SKM-1 treated with dmso at 0.1 percent for 144 hours (cell line): ENCODE data around the gene FRZB.

Experiments
- DNase-seq: peaks from one replicate; lab custom pipeline; 2025; ENCODE audit not compliant: unreplicated experiment; lab: John Stamatoyannopoulos, UW

Gene FRZB

DNA sequence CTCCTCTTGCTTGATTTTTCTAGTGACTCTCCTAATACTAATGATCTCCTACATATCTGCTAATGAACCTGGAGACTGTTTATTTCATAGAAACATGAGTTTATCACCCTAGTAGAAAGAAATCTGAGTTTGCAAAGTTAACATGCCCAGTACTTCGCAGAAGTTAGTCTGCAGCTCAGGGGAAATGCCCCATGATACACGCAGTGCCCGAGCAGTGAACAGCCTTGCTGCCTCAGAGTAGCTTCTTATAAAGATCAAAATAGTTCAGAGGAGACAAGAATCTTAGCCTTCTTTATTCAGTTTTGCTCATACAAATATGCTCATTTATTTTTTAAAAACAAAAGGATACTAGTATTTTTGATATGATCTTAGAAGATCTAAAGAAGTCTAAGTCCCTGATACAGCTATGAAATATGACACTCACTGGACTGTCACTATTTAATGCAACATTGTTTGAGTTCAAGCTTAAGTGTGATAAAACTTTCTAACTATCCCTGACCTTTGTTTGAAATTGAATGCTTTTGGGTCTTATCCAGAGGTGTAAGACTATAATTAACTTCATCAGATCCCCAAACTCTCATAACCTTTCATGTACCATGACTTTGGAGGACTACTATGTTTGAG lies 20.5 kb downstream of the FRZB start:
- DNase-seq, result no peak

DNA sequence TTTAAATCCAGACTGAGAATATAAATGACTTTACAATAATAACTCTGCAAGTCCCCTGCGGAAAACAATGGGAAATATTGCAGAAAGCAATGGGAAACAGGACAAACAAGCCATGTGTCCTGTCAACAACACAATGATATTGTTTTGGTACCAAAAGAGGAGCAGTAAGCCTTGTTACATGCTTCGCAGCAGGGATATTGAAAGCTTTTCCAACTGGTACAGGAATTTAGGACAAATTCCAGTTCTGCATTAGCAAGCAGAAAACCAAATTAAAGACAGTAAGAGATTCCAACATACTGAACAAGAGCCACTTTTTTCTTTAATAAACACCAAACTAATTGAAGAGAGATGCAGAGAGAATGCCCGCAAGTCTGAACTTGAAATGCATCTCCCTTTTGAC lies 30.0 kb downstream of the FRZB start:
- DNase-seq, result no peak

DNA sequence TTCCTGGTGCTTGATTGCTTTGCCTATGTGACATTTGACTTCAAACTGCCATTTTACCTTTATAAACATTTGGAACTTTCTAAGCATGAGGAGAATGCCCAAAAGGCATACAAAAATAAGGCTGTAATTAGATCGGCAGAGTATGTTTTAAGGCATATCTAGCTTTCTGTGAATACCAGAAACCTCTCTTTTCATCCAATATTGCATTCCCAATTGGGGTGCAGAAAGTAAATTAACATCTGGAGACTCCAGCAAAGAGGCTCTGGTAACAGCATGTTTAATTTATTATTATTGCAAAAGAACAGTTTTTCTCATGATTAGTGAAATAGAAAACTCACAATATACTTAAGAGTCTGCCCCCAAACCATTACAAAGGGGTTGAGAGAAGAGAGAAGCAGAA lies 32.1 kb downstream of the FRZB start:
- DNase-seq, result no peak

DNA sequence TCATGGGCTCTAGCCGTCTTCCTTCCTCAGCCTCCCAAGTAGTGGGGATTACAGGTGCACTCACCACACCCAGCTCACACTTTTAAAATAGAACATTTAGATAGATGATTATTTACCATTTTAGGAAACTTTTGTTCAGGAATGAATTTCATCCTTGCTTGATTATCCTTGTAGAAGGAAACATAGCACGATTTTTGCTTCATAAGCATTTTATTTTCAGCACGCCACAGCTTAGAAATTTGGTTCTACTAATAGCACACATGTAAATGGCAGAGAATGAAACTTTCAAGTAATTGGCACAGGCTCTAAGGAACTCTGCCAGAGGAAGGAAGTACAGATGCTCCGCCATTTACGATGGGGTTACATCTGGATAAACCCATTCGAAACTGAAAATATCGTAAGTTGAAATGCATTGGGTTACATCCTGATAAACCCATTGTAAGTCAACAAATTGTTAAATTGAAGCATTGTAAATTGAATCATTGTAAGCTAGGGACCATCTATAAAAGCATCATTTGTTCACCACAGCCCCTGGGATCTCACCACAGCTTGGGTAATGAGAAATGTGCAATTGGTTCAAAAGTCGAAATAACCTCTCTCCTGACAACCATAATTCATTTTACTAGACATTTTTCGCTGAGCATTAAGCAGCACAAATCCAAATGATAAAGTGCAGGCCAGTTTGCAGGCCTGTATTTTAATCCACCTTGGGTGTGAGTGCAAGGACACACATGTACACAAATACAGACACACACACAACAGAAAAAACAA lies 33.2 kb downstream of the FRZB start:
- no peak for DNase-seq

DNA sequence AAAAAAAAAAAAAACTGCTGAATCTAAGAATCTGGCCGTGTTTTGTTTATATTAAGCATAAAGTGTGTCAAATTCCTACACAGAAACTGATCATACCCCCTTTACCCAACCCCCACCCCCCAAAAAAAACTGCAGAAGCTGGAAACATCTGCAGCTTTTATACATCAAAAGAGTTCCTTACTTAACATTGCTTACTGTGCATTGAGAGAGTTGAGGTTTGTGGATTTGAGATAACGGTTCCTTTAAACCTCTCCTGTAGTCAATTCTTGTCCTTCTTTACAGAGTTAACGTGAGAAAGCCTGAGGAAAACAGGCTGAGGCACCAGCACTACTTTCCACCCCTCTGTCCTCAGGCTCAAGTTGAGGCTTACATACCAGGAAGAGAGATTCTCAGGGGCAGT lies 34.5 kb downstream of the FRZB start:
- no peak for DNase-seq

DNA sequence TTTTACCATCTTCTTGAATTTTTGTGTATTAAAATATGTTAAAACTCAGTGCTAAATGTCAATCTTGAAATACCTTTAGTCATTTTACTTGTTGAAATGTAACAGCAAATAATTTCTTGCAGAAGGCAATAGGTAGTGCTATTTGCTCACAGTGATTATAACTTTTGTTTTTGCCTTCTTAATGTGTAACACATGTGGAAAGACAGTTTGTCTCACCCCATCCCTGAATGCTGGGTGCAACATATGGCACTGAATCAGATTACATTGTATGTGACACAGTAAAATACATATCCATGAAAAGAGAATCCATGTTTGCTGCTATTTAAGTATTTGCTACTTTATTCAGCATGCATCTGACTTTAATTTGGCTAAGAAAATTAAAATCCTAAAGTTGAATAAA lies 35.3 kb downstream of the FRZB start:
- DNase-seq, result no peak

DNA sequence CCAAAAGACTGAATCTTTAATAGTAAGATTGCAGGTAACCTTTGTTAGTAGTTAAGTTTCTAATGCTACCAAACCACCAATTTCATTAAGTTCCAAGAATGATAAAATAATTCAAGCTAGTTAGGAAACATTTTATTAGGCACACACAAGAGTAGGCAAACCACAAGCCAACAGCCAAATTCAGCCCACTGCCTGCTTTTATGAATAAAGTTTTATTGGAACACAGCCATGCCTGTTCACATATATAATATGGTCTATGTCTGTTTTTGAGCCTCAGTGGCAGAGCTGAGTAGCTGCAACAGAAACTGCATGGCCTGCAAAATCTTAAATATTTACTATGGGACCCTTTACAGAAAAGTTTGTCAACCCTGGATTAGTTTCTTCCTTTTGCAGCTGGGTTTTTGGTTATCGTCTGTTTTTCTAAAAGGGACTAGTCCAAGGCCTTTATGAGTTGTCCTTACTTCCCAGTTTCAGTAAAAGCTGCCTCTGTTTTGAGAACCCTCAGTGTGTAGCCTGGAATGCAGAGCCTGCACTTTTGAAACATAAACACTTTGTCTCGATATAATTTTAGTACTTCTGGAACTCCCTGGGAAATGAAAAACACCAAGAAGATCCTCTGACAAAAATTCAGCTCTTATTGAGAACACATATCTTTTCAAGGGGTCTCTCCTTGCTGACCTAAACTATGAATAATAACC lies 39.1 kb downstream of the FRZB start:
- DNase-seq, result no peak

DNA sequence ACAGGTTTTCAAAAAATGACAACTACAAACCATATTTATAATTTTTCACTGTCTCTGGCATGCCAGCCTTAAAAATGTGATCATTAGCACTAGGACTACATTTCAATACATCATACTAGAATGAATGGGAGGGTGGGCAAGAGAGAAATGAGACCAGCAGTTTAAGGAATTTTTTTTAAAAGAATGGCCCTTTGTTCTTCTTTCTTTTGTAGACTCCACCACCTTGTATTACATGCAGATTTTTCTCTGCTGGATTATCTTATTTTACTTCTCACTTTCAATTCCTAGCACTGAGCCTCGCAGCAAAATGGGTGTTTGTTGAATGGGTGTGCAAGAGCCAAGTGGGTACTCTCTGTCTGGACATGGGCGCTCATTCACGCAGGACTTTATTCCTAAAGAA lies 39.9 kb downstream of the FRZB start:
- no peak for DNase-seq

DNA sequence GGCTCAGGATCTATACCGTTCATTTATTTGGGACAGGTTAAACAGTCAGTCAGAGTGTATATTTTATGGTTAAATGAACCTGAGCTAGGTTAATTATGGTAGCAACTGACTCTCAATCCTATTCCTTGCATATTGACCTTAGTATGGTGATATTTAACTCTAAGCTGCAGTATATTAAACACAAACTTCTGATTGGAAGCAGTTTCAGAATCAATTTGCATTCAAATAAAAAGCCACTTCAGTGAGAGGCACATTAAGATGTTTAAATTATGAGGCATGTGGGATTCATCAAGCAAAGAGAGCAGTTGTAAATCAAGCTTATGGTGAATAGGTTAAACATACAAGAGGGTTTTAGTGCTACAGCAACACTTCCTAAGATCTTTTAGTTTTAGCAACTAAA lies 40.4 kb downstream of the FRZB start:
- DNase-seq, result no peak

DNA sequence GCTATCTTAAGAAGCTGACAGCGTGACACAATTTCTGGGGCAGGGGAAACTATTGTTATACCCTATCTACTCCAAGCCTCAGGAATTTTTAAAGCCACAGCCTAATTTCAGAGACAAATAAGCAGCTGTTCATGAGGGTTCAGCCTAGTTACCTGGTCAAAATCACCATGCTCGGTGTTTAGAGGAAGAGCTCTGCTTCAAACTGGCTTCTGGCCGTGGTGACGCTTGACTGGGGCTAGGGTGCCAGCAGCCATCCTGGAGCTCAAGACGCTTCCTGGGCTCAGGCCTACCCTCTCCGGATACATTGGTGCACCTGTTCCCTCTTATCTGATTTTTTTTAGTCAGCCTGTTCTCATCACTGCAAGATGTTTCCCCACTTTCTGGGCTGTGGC lies 41.7 kb downstream of the FRZB start:
- DNase-seq, result no peak

DNA sequence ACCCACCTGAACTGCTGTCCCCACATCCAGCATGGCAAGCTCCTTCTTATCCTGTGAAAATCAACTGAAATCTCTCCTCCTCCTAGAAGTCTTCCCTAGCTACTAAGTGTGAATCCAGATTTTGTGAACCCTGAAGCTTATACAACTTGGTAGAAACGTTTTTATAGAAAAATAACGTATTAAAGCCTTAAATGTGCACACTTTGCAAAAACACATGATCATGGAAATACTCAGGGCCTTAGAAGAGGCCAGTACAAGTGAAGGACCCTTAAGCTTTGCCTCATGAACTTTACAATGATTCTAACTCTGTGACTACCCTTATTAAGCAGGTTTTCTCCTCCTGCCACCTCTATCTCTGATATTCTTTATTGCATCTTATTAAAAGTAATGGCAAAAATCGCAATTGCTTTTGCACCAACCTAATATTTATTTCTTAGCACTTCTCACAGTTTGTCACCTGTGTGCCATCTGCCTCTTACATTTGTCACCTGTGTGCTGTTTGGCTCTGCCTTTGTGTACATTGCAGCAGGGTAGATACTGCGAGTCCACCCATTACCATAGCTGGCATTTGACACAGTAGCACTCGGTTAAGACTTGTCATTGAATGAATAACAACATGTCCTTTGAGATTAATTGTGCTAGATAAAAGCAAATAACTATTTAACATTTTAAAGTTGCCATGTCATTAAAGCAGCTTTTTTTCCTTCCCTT lies 42.2 kb downstream of the FRZB start:
- no peak for DNase-seq

DNA sequence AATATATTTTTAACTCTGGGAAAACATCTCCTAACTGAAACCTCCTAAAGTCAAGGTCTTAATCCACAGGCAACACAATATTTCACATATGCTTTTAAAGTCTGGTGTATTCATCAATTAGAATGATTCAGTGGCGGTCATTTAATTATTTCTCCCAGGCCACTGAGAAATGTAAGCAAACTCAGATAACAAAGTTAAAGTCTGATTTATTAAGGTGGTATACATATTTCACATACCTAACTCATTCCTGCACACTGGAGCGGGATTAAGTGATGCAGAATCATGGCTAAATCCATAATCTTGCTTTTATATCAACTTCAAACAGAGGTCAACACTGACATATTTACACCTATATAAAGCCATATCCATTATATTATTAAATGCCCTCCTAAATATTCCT lies 43.7 kb downstream of the FRZB start:
- no peak for DNase-seq

DNA sequence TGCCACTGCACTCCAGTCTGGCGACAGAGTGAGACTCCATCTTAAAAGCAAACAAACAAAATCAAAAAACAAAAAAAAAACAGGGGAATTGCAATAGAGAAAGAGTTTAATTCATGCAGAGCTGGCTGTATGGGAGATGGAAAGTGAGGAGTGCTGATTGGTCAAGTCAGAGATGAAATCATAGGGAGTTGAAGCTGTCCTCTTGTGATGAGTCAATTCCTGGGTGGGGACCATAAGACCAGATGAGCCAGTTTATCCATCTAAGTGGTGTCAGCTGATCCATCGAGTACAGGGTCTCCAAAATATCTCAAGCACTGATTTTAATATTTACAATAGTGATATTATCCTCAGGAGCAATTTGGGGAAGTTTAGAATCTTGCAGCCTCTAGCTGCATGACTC lies 45.3 kb downstream of the FRZB start:
- DNase-seq, result no peak

DNA sequence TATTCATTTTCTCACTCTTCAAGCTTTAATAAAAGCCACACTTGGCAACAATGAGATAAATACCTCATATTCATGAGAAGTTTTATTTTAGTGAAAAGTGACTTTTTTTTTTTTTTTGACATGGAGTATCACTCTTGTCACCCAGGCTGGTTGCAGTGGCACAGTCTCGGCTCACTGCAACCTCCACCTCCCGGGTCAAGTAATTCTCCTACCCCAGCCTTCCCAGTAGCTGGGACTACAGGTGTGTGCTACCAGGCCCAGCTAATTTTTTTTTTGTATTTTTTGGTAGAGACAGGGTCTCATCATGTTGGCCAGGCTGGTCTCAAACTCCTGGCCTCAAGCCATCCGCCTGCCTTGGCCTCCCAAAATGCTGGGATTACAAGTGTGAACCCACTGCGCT lies 47.0 kb downstream of the FRZB start:
- no peak for DNase-seq

DNA sequence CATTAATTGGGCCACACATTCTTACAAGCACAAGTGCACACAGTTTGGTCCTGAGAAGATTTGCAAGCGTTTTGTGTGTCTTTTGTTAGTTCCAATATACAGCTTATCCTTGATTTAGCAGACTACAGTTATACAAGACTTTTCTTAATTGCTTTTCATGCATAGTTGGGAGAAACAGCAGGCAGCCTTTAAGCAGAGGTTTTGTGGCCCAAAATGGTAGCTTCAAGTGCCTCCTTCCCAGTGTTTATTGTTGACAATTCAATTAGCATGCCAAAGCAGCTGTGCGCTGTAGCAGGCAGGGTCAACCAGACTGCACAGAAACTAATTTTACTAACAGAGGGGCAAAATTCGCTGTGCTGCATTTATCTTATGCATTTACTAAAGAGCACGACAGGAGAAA lies 47.5 kb downstream of the FRZB start:
- no peak for DNase-seq

DNA sequence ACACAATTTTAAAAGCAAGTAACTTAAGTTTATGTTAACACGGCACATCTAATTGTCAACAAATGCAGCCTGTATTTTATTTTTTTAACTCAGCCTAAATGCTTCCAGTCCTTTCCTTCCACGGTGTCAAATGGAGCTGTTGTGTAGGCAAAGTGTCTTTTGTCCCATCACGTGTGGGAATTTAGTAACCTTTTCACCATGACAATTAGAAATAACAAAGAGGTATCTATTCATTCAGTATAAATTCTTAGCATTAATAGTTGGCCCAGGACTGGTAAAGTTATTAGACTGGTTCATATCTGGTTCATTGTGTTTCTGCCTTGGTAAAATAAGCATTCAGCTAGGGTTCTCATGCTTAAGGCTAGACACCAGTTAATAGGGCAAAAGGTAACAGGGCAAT lies 47.9 kb downstream of the FRZB start:
- no peak for DNase-seq

DNA sequence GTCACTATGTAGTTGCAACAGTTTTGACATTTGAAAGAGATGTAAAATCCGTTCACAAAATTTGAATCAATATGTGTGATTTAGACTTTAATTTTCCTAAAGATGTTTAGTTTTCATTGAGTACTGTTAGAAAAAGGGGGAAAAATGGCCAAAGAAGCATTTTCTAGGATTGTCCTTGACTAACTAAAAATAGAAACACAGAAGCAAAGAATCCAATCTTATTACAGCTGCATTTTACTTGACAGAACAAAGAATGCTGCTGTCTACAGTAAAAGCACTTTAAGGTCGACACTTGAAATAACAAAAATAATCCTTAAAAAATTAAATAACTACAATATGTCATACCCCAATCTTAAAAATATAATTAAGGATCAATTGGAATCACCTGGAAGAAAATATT lies 48.9 kb downstream of the FRZB start:
- no peak for DNase-seq

DNA sequence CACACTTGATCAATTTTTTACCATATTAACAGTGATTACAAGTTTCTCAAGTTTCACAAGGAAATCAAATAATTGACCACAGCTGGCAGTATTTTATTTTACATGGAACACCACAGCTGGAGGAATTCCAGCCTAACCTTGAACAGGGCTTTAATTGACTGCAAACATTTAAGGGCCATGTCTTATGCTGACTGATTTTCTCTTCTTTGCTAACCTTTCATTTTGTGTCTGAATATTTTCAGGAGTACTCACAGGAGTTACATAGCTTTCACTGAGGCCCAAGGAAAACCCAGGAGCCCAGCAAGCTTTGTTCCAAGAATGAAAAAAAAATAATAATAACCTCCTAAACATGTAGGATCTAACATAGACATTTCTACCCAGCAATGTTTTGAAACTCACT lies 49.6 kb downstream of the FRZB start:
- no peak for DNase-seq

DNA sequence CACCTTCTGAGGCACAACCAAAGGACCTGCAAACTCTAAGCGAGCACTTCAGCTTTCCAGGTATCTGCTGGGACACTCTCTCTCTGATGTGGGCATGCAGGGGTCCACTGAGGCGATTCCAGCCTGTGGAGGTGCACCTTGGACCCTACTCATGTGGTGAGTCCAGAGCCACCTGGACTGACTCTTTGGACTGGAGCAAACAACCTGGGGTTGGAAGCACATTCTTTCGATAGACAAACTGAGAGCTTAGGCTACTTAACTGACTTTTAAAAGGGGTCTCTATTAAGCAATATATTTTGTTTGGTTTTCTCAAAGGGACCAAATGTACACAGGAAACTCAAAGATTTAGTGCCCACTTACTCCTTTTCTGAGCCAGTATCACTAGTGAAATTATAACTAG lies 51.6 kb downstream of the FRZB start:
- no peak for DNase-seq

DNA sequence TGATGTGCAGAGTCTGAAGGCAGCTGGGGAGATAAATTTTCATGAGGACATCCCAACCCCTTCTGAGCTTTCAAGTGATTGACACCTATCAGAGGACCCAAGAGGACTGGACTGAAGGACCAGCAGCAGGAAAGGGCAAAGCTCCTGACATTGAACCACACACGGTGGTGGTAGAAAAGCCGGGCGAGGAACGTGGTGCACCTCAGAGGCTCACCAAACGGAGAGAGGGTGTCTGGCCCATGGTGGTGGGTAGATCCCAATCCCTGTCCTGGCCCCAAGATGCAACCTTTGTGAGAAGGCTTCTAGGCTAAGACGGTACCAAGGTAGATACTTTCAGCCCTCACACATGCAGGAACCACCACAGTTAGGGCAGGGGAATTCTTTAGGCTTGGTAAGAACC lies 52.1 kb downstream of the FRZB start:
- no peak for DNase-seq

DNA sequence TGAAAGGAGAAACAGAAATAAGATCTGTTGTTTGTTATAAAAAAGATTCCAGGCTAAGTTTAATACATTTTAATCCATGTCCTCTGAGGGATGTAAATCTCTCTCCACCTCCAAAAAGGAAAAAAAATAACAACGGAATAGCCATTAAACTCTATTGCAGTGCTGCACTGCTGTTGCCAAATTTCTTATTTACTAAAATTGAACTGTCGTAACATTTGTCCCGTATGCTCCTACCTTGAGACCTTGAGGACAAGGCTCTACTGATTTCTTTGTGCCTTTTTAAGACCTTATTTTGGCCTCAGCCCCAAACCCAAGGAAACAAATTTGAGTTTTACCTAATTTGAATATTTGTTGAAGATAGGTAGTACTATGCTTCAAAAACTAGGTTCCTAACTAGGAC lies 56.4 kb downstream of the FRZB start:
- no peak for DNase-seq

DNA sequence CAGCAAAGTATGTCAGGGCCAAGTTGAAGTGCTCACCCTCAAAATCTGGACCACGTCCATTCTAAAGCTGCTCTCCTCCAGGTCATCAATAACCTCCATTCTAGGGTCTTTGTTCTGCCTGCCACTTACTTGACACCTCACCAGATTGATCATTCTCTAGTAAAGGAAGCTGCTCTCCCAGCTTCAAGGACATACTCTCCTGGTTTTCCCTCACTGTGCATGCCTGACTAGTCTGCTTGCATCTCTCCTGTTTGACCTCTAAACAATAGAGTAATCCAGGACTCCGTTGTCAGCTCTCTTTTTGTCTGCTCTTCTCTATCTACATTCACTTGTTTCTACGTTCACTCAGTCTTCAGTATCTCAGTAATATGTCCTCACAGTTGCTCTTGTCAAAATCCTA lies 59.1 kb downstream of the FRZB start:
- no peak for DNase-seq
